ENCODE results near the gene SDK2.

SDK2 gene

GRCh38 chr17:73359352-73359751 lies 284.9 kb downstream of the SDK2 start:
- no peak overlapping the region for H3K4me3 ChIP-seq (ENCODE audit: low read depth, low read length)
- no peak for TF ChIP-seq CTCF (IDR thresholded peaks at IDR 0.05; ENCODE audit: borderline replicate concordance, insufficient read depth, low read depth, low read length)

DNA sequence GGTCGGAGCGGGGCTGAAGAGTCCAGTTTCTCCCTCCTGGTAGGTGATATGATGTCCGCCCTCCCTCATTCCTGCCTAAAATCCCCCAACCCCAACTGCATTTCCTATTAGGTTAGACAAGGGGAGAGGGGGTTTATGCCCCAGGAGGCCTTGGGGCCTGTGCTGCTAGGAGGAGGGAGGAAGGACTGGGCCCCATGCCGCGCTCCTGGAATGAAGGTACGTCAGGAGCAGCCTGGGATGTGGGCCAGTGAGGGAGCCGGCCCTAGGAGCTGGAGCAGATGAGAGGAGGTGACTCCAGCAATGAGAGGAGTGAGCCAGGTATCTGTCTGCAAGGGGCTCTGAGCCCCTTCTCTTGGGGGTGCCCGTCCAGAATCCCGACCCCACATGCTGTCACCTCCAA lies 285.6 kb downstream of the SDK2 start:
- no peak overlapping the region for H3K4me3 ChIP-seq (ENCODE audit: low read depth, low read length)
- no peak for TF ChIP-seq CTCF (IDR thresholded peaks at IDR 0.05; ENCODE audit: borderline replicate concordance, insufficient read depth, low read depth, low read length)

DNA sequence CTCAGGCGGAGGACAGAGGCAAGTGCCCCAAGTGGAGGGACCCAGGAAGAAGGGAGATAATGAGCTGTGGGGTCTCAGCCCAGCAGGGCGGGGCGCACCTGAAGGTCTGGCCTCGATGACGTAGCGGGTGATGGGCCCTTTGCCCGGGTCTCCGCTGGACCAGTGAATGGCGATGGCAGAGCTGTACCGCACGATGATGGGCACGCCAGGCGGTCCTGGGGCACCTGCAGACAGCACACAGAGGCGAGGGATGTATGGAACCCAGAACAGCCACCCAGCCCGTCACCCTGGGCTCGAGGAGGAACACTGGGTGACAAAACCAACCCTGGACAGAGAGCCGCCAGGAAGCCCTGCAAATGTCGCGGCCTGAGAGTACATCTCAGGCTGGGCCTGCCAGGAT lies 286.3 kb downstream of the SDK2 start:
- no peak overlapping the region for H3K4me3 ChIP-seq (ENCODE audit: low read depth, low read length)
- no peak for TF ChIP-seq CTCF (IDR thresholded peaks at IDR 0.05; ENCODE audit: borderline replicate concordance, insufficient read depth, low read depth, low read length)

- no peak for TF ChIP-seq CTCF (IDR thresholded peaks at IDR 0.05; ENCODE audit: borderline replicate concordance, insufficient read depth, low read depth, low read length)
- H3K4me3 ChIP-seq (ENCODE audit: low read depth, low read length): no peak overlapping the region
Observed at GRCh38 chr17:73357318-73357717, 286.9 kb downstream of the SDK2 start.

DNA sequence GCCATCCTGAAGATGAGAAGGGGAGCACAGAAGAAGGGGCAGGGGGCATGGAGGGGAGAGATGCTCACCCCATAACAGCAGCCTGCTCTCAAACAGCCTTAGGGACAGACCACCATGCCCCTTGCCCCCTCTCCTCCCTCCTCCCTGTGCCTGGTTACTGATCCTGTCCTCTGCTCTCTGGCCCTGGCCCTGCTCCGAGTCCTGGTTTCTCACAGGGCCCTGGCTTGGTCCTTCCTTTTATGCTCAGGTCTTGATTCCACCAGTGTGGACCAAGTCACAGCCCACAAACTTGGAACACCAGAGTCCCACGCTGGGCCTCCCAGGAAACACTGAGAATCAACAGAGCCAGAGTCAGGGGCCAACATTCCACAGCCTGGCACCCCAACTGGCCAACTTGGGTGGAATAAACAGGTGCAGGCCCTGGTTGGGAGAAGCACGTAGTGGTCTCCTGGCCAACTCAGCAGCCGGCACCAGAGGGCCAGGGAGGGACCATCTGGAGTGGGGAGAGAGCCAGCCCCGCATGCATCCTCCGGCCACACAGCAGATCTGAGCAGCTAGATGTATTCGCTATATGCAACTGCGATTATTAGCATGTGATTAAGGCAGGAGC lies 287.6 kb downstream of the SDK2 start:
- no peak for TF ChIP-seq CTCF (IDR thresholded peaks at IDR 0.05; ENCODE audit: borderline replicate concordance, insufficient read depth, low read depth, low read length)
- no peak overlapping the region for H3K4me3 ChIP-seq (ENCODE audit: low read depth, low read length)

GRCh38 chr17:73354423-73355284 lies 289.6 kb downstream of the SDK2 start:
- TF ChIP-seq CTCF (IDR thresholded peaks at IDR 0.05; ENCODE audit: borderline replicate concordance, insufficient read depth, low read depth, low read length): no peak
- no peak overlapping the region for H3K4me3 ChIP-seq (ENCODE audit: low read depth, low read length)

DNA sequence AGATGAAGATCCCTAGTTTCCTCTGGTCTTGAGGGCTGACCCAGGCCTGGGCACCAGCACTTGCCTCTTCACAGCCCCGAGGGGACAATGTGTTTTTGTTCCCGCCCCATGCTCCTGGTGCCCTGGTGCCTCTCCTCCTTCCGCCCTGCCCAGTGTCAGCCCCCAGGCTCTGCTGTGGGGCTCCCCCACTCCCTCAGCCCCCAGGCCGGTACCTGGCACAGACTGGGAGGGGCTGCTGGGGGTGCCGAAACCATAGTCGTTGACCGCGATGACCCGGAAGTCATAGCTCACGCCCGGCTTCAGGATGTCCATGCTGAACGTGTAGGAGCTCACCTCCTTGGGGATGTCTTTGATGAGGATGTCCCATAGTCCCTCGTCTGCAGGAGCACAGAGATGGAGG lies 292.0 kb downstream of the SDK2 start:
- no peak overlapping the region for H3K4me3 ChIP-seq (ENCODE audit: low read depth, low read length)
- no peak for TF ChIP-seq CTCF (IDR thresholded peaks at IDR 0.05; ENCODE audit: borderline replicate concordance, insufficient read depth, low read depth, low read length)

Measured in GM12875 (cell line).